Measurements from ENCODE around the gene LRMDA. TPM values are rescaled to one million over a fixed set of nuclear protein-coding genes. Genes with fewer than 3 reads are reported as not detected.

Gene LRMDA
- polyA plus RNA-seq, 1 donor (not counting 4 experiments of a cell fraction or from before 2014, with no cell fraction given), result not detected

GRCh38 chr10:75388082-75388481 is 43.3 kb upstream of the LRMDA start:
- Histone ChIP-seq H3K27me3 (ENCODE audit: control insufficient read depth, extremely low read depth, insufficient read depth, low read length) (no peaks in the 10 kb centered on the region), H2AFZ (ENCODE audit: control insufficient read depth, low read length) (no peak overlapping the region), H3K4me3 (ENCODE audit: control insufficient read depth in 2 of 3, extremely low read depth in 1 of 3, insufficient read depth in 2 of 3, low read depth in 1 of 3, low read length in 3 of 3) (no peak overlapping the region), H3K9ac (ENCODE audit: control insufficient read depth, extremely low read depth, insufficient read depth, low read length) (no peak overlapping the region), H3K9me1 (ENCODE audit: control insufficient read depth, extremely low read depth, insufficient read depth, low read length) (no peaks in the 10 kb centered on the region), H3K4me2 (ENCODE audit: control insufficient read depth, extremely low read depth, insufficient read depth, low read depth, low read length) (no peak overlapping the region), H4K20me1 (ENCODE audit: control insufficient read depth, extremely low read depth, insufficient read depth, low read length) (no peaks in the 10 kb centered on the region), H3K36me3 (ENCODE audit: control insufficient read depth in 2 of 2, extremely low read depth in 1 of 2, insufficient read depth in 2 of 2, low read length in 2 of 2) (no peaks in the 10 kb centered on the region), H3K9me3 (ENCODE audit: control insufficient read depth, low read depth, low read length) (peaks cover 2% of the 10 kb centered on the region), H3K27ac (ENCODE audit: control insufficient read depth, insufficient read depth, low read length) (no peak overlapping the region), H3K4me1 (ENCODE audit: control insufficient read depth, extremely low read depth, insufficient read depth, low read length) (no peaks in the 10 kb centered on the region), H3K79me2 (ENCODE audit: control insufficient read depth, insufficient read depth, low read length) (no peaks in the 10 kb centered on the region)
- FAIRE-seq (no peak), DNase-seq (ENCODE audit: low read depth, low spot score) (no peak)
- TF ChIP-seq EZH2 (IDR thresholded peaks at IDR 0.05; ENCODE audit: low read length) (no peak), CTCF (optimal IDR thresholded peaks at IDR 0.05 in 1 of 3, IDR thresholded peaks at IDR 0.05 in 1 of 3, conservative IDR thresholded peaks at IDR 0.05 in 1 of 3; ENCODE audit: extremely low read depth in 1 of 3, insufficient read depth in 2 of 3, low read length in 3 of 3) (no peak)
- dilution Hi-C loops (cut with MboI; ENCODE audit: extremely low pct_ligation_motif_present, low sequenced_read_pairs), result no loop called here

- dilution Hi-C loops (cut with MboI; ENCODE audit: extremely low pct_ligation_motif_present, low sequenced_read_pairs), result no loop called here
- no peak for FAIRE-seq
Observed at GRCh38 chr10:75390178-75390577, 41.2 kb upstream of the LRMDA start.

More at GRCh38 chr10:75390178-75390577, 41.2 kb upstream of the LRMDA start:
- no peak for DNase-seq (ENCODE audit: low read depth, low spot score)
- H3K9me1 ChIP-seq (ENCODE audit: control insufficient read depth, extremely low read depth, insufficient read depth, low read length), result no peaks in the 10 kb centered on the region
- H3K27ac ChIP-seq (ENCODE audit: control insufficient read depth, insufficient read depth, low read length), result no peak overlapping the region
- peaks cover 0 to 4% of the 10 kb centered on the region in 2 experiments for H3K36me3 ChIP-seq (ENCODE audit: control insufficient read depth in 2 of 2, extremely low read depth in 1 of 2, insufficient read depth in 2 of 2, low read length in 2 of 2)
- H3K9me3 ChIP-seq (ENCODE audit: control insufficient read depth, low read depth, low read length), result peaks cover 2% of the 10 kb centered on the region
- no peaks in the 10 kb centered on the region for H3K79me2 ChIP-seq (ENCODE audit: control insufficient read depth, insufficient read depth, low read length)
- no peak for TF ChIP-seq CTCF (optimal IDR thresholded peaks at IDR 0.05 in 1 of 3, IDR thresholded peaks at IDR 0.05 in 1 of 3, conservative IDR thresholded peaks at IDR 0.05 in 1 of 3; ENCODE audit: extremely low read depth in 1 of 3, insufficient read depth in 2 of 3, low read length in 3 of 3)
- TF ChIP-seq EZH2 (IDR thresholded peaks at IDR 0.05; ENCODE audit: low read length), result no peak
- no peak overlapping the region for H3K4me2 ChIP-seq (ENCODE audit: control insufficient read depth, extremely low read depth, insufficient read depth, low read depth, low read length)
- H3K4me1 ChIP-seq (ENCODE audit: control insufficient read depth, extremely low read depth, insufficient read depth, low read length), result peaks cover 6% of the 10 kb centered on the region
- no peak overlapping the region for H3K9ac ChIP-seq (ENCODE audit: control insufficient read depth, extremely low read depth, insufficient read depth, low read length)
- no peak overlapping the region for H3K4me3 ChIP-seq (ENCODE audit: control insufficient read depth in 2 of 3, extremely low read depth in 1 of 3, insufficient read depth in 2 of 3, low read depth in 1 of 3, low read length in 3 of 3)
- H2AFZ ChIP-seq (ENCODE audit: control insufficient read depth, low read length), result no peak overlapping the region
- no peaks in the 10 kb centered on the region for H3K27me3 ChIP-seq (ENCODE audit: control insufficient read depth, extremely low read depth, insufficient read depth, low read length)
- H4K20me1 ChIP-seq (ENCODE audit: control insufficient read depth, extremely low read depth, insufficient read depth, low read length), result no peaks in the 10 kb centered on the region

All from keratinocyte (primary cell).